ENCODE data around the gene NEDD8. TPM values are rescaled to one million over a fixed set of nuclear protein-coding genes. Genes with fewer than 3 reads are reported as not detected.
A peak's percentile ranks its signal among the peaks of the same experiment; 100 is the strongest.

Gene NEDD8
- total and polyA plus RNA-seq, 2 experiments from 2014 or later: 138 to 326 TPM

DNA sequence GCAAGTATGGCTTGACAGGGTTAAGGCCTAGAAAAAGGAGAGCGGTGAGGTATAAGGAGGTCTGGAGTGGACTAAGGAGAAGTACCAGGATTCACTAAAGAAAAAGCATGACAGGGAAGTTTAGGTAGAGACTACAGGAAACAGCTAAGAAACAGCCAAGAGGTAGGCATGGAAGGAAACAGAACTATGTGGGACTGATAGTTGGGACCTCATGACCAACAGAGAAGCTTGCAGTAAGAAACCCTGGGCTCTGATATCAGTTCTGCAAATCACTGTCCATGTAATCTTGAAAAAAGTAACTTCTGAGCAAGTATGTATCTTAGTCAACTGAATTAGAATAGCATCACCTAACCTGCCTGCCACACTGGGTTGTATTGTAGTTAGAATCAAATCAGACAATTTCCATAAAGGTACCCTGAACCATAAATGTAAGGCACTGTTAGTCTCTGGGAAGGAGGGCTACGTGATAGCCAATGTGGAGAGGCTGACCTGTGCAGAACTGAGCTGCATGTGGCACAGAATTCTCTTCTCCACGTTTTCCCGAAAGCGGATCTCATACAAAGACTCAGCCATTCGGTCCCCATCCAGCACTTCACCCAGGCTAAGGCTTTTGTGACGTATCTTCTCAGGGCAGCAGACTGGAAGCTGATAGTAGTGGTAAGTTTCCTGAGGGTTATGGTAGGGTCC is 37.8 kb downstream of the NEDD8 start:
- Histone ChIP-seq H3K36me3 (ENCODE audit: low read depth) (no peaks in the 10 kb centered on the region), H3K9me3 (ENCODE audit: low read depth) (no peaks in the 10 kb centered on the region), H4K20me1 (ENCODE audit: insufficient read depth) (no peaks in the 10 kb centered on the region), H3K27me3 (replicated peaks; ENCODE audit: insufficient read depth) (no peaks in the 10 kb centered on the region), H3K27ac (peak overlapping the region; percentile 81; the same call in 1 of the 2 replicates), H3K4me3 (peak overlapping the region; percentile 83), H3K4me1 (ENCODE audit: insufficient read depth) (peaks cover 13% of the 10 kb centered on the region), H3F3A (ENCODE audit: insufficient read depth) (peaks cover 14% of the 10 kb centered on the region), H3K9ac (peak overlapping the region; percentile 94), H3K79me2 (ENCODE audit: insufficient read depth) (peaks cover 77% of the 10 kb centered on the region), H2AFZ (peak overlapping the region; percentile 80; the same call in 1 of the 2 replicates), H3K4me2 (ENCODE audit: unreplicated experiment) (peak overlapping the region; percentile 99), H3K9me2 (ENCODE audit: insufficient read depth) (no peaks in the 10 kb centered on the region)
- in situ Hi-C loops (cut with MboI): no loop called here
- 66 to 67% methylated on average over 7 of the region's 7 CpGs for WGBS, 2 experiments (ENCODE audit: low coverage in 1 of 2, low lambda C conversion rate in 2 of 2, missing lambda C conversion rate in 2 of 2)
- no peak for DNase-seq
- TF ChIP-seq EZH2phosphoT487 (IDR thresholded peaks at IDR 0.05; ENCODE audit: insufficient read depth, low read depth) (no peak), EZH2 (IDR thresholded peaks at IDR 0.05; ENCODE audit: insufficient read depth, poor library complexity, severe bottlenecking) (no peak)

GRCh38 chr14:24192933-24193332 is 39.2 kb downstream of the NEDD8 start:
- Histone ChIP-seq H3K9me2 (ENCODE audit: insufficient read depth) (no peaks in the 10 kb centered on the region), H3K4me1 (ENCODE audit: insufficient read depth) (peaks cover 19% of the 10 kb centered on the region), H3K27me3 (replicated peaks; ENCODE audit: insufficient read depth) (no peaks in the 10 kb centered on the region), H3K79me2 (ENCODE audit: insufficient read depth) (peaks cover 70% of the 10 kb centered on the region), H3K4me3 (no peak overlapping the region), H2AFZ (no peak overlapping the region), H3F3A (ENCODE audit: insufficient read depth) (peaks cover 18% of the 10 kb centered on the region), H4K20me1 (ENCODE audit: insufficient read depth) (no peaks in the 10 kb centered on the region), H3K4me2 (ENCODE audit: unreplicated experiment) (no peak overlapping the region), H3K9me3 (ENCODE audit: low read depth) (no peaks in the 10 kb centered on the region), H3K9ac (no peak overlapping the region), H3K27ac (no peak overlapping the region), H3K36me3 (ENCODE audit: low read depth) (no peaks in the 10 kb centered on the region)
- no peak for TF ChIP-seq EZH2phosphoT487 (IDR thresholded peaks at IDR 0.05; ENCODE audit: insufficient read depth, low read depth)
- no peak for TF ChIP-seq EZH2 (IDR thresholded peaks at IDR 0.05; ENCODE audit: insufficient read depth, poor library complexity, severe bottlenecking)
- WGBS, 2 experiments (ENCODE audit: low coverage in 1 of 2, low lambda C conversion rate in 2 of 2, missing lambda C conversion rate in 2 of 2): 96% methylated on average over 15 of the region's 15 CpGs
- DNase-seq: no peak
- in situ Hi-C loops (cut with MboI): no loop called here

GRCh38 chr14:24190416-24190815 is 41.8 kb downstream of the NEDD8 start:
- Histone ChIP-seq H3K36me3 (ENCODE audit: low read depth) (no peaks in the 10 kb centered on the region), H3K4me1 (ENCODE audit: insufficient read depth) (peaks cover 19% of the 10 kb centered on the region), H3K27me3 (replicated peaks; ENCODE audit: insufficient read depth) (no peaks in the 10 kb centered on the region), H3K9me2 (ENCODE audit: insufficient read depth) (no peaks in the 10 kb centered on the region), H2AFZ (no peak overlapping the region), H3F3A (ENCODE audit: insufficient read depth) (peaks cover 12% of the 10 kb centered on the region), H3K4me2 (ENCODE audit: unreplicated experiment) (no peak overlapping the region), H3K27ac (no peak overlapping the region), H3K9me3 (ENCODE audit: low read depth) (no peaks in the 10 kb centered on the region), H3K9ac (no peak overlapping the region), H3K4me3 (no peak overlapping the region), H3K79me2 (ENCODE audit: insufficient read depth) (peaks cover 66% of the 10 kb centered on the region), H4K20me1 (ENCODE audit: insufficient read depth) (no peaks in the 10 kb centered on the region)
- 93 to 96% methylated on average over 10 of the region's 10 CpGs for WGBS, 2 experiments (ENCODE audit: low coverage in 1 of 2, low lambda C conversion rate in 2 of 2, missing lambda C conversion rate in 2 of 2)
- in situ Hi-C loops (cut with MboI): no loop called here
- TF ChIP-seq EZH2 (IDR thresholded peaks at IDR 0.05; ENCODE audit: insufficient read depth, poor library complexity, severe bottlenecking) (no peak), EZH2phosphoT487 (IDR thresholded peaks at IDR 0.05; ENCODE audit: insufficient read depth, low read depth) (no peak)
- no peak for DNase-seq

GRCh38 chr14:24189460-24189859 is 42.7 kb downstream of the NEDD8 start:
- Histone ChIP-seq H2AFZ (peak overlapping the region; percentile 78), H3K36me3 (ENCODE audit: low read depth) (no peaks in the 10 kb centered on the region), H3K4me2 (ENCODE audit: unreplicated experiment) (peak overlapping the region; percentile 91), H3K9ac (peak overlapping the region; percentile 87), H3F3A (ENCODE audit: insufficient read depth) (peaks cover 12% of the 10 kb centered on the region), H3K27me3 (replicated peaks; ENCODE audit: insufficient read depth) (no peaks in the 10 kb centered on the region), H3K9me2 (ENCODE audit: insufficient read depth) (no peaks in the 10 kb centered on the region), H3K4me3 (no peak overlapping the region), H3K79me2 (ENCODE audit: insufficient read depth) (peaks cover 57% of the 10 kb centered on the region), H3K4me1 (ENCODE audit: insufficient read depth) (peaks cover 16% of the 10 kb centered on the region), H3K27ac (peak overlapping the region; percentile 59; the same call in 1 of the 2 replicates), H3K9me3 (ENCODE audit: low read depth) (no peaks in the 10 kb centered on the region), H4K20me1 (ENCODE audit: insufficient read depth) (no peaks in the 10 kb centered on the region)
- in situ Hi-C loops (cut with MboI): no loop called here
- WGBS, 2 experiments (ENCODE audit: low coverage in 1 of 2, low lambda C conversion rate in 2 of 2, missing lambda C conversion rate in 2 of 2): 90 to 91% methylated on average over 9 of the region's 9 CpGs
- no peak for DNase-seq
- TF ChIP-seq EZH2phosphoT487 (IDR thresholded peaks at IDR 0.05; ENCODE audit: insufficient read depth, low read depth): no peak
- no peak for TF ChIP-seq EZH2 (IDR thresholded peaks at IDR 0.05; ENCODE audit: insufficient read depth, poor library complexity, severe bottlenecking)

Data from GM23248 (cell line).